MM.1S (cell line): Measurements from ENCODE around the gene SFI1.
"Not testable (repeated sequence)": the region's sequence is repeated elsewhere in the genome, so short reads cannot be mapped to it uniquely, and the experiment has no call there.

Experiments
- DNase-seq: peaks from one replicate; pipeline ENCODE4 v3.0.0-alpha.2; 2015
- H2AFZ ChIP-seq: fragments of 300-600 bp; sonication (generic); 2 replicates; pipeline ENCODE4 v1.6.0; 2016; ENCODE audit warnings: antibody characterized with exemption, low read length
- H3F3A ChIP-seq: fragments of 300-600 bp; sonication (generic); 2 replicates; pipeline ENCODE4 v1.6.1; 2016; ENCODE audit warnings: mild to moderate bottlenecking, antibody characterized with exemption, low read length, moderate library complexity, mixed read lengths; ENCODE audit not compliant: insufficient read depth
- H3K27ac ChIP-seq: fragments of 300-600 bp; sonication (generic); 2 replicates; pipeline ENCODE4 v1.5.1; 2016; ENCODE audit warnings: mild to moderate bottlenecking, low read length
- H3K27me3 ChIP-seq: fragments of 300-600 bp; sonication (generic); replicated peaks from 2 replicates; pipeline ENCODE4 v1.6.0; 2016; ENCODE audit warnings: low read length; ENCODE audit not compliant: insufficient read depth
- H3K36me3 ChIP-seq: fragments of 300-600 bp; sonication (generic); replicated peaks from 2 replicates; pipeline ENCODE4 v1.6.1; 2016; ENCODE audit warnings: mild to moderate bottlenecking, low read length, mixed read lengths; ENCODE audit not compliant: insufficient read depth
- H3K4me1 ChIP-seq: fragments of 300-600 bp; sonication (generic); 2 replicates; pipeline ENCODE4 v1.6.1; 2016; ENCODE audit warnings: low read length, mixed read lengths
- H3K4me2 ChIP-seq: fragments of 300-600 bp; sonication (generic); 2 replicates; pipeline ENCODE4 v1.6.0; 2016; ENCODE audit warnings: low read depth, low read length
- H3K4me3 ChIP-seq: fragments of 300-600 bp; sonication (generic); 2 replicates; pipeline ENCODE4 v1.5.1; 2016; ENCODE audit warnings: low read length, mixed read lengths
- H3K79me2 ChIP-seq: fragments of 300-600 bp; sonication (generic); 2 replicates; pipeline ENCODE4 v1.6.1; 2016; ENCODE audit warnings: mixed run types, low read length, mixed read lengths
- H3K9ac ChIP-seq: fragments of 300-600 bp; sonication (generic); 2 replicates; pipeline ENCODE4 v1.6.1; 2016; ENCODE audit warnings: low read length, mixed read lengths
- H3K9me2 ChIP-seq: fragments of 300-600 bp; sonication (generic); replicated peaks from 2 replicates; pipeline ENCODE4 v1.6.1; 2016; ENCODE audit warnings: mild to moderate bottlenecking, low read length, mixed read lengths; ENCODE audit not compliant: insufficient read depth
- H3K9me3 ChIP-seq: fragments of 300-600 bp; sonication (generic); replicated peaks from 2 replicates; pipeline ENCODE4 v1.6.1; 2016; ENCODE audit warnings: mild to moderate bottlenecking, low read length, mixed read lengths; ENCODE audit not compliant: insufficient read depth
- H4K20me1 ChIP-seq: fragments of 300-600 bp; sonication (generic); 2 replicates; pipeline ENCODE4 v1.6.1; 2016; ENCODE audit warnings: mild to moderate bottlenecking, low read length, moderate library complexity, mixed read lengths; ENCODE audit not compliant: insufficient read depth
- EZH2 ChIP-seq: fragments of 300-600 bp; sonication (generic); optimal IDR thresholded peaks from 2 replicates; pipeline ENCODE3; 2017; ENCODE audit warnings: low read depth, mild to moderate bottlenecking, antibody characterized with exemption, low read length, mixed read lengths
- EZH2phosphoT487 ChIP-seq: fragments of 300-600 bp; sonication (generic); IDR thresholded peaks from 2 replicates; pipeline ENCODE4 v1.6.1; 2018; ENCODE audit warnings: antibody characterized with exemption, low read length
- TF ChIP-seq, protein P1 (sequence below): fragments of 300-600 bp; sonication (generic); IDR thresholded peaks from 2 replicates; pipeline ENCODE4 v1.5.1; 2016; ENCODE audit warnings: antibody characterized with exemption, low read length, mixed read lengths

The SFI1 gene

GRCh38 chr22:31492151-31492550, 4.2 kb upstream of the SFI1 start:
- H3K9ac ChIP-seq = no peak overlapping the region
- H3F3A ChIP-seq = peaks cover 56% of the 10 kb centered on the region
- H3K9me3 ChIP-seq = no peaks in the 10 kb centered on the region
- H3K79me2 ChIP-seq = peaks cover 32% of the 10 kb centered on the region
- H3K4me1 ChIP-seq = peaks cover 24% of the 10 kb centered on the region
- no peaks in the 10 kb centered on the region for H4K20me1 ChIP-seq
- TF ChIP-seq EZH2phosphoT487 (no peak), EZH2 (no peak)
- TF ChIP-seq, protein P1, sequence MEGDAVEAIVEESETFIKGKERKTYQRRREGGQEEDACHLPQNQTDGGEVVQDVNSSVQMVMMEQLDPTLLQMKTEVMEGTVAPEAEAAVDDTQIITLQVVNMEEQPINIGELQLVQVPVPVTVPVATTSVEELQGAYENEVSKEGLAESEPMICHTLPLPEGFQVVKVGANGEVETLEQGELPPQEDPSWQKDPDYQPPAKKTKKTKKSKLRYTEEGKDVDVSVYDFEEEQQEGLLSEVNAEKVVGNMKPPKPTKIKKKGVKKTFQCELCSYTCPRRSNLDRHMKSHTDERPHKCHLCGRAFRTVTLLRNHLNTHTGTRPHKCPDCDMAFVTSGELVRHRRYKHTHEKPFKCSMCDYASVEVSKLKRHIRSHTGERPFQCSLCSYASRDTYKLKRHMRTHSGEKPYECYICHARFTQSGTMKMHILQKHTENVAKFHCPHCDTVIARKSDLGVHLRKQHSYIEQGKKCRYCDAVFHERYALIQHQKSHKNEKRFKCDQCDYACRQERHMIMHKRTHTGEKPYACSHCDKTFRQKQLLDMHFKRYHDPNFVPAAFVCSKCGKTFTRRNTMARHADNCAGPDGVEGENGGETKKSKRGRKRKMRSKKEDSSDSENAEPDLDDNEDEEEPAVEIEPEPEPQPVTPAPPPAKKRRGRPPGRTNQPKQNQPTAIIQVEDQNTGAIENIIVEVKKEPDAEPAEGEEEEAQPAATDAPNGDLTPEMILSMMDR = no peak
- H3K36me3 ChIP-seq = 0 out of 2 replicates have a peak, but pooled peaks cover 2% of the 10 kb centered on the region
- no peak for DNase-seq
- no peak overlapping the region for H3K4me2 ChIP-seq
- H3K27ac ChIP-seq = no peak overlapping the region
- no peaks in the 10 kb centered on the region for H3K27me3 ChIP-seq
- no peak overlapping the region for H2AFZ ChIP-seq
- no peak overlapping the region for H3K4me3 ChIP-seq
- no peaks in the 10 kb centered on the region for H3K9me2 ChIP-seq

GRCh38 chr22:31493355-31493754, 3.0 kb upstream of the SFI1 start:
- not testable (repeated sequence) for DNase-seq, H4K20me1 ChIP-seq, H3K36me3 ChIP-seq, H3K9ac ChIP-seq, H3K27me3 ChIP-seq, H3K9me3 ChIP-seq, H3K4me2 ChIP-seq, H3K4me3 ChIP-seq, H3K27ac ChIP-seq, H2AFZ ChIP-seq, H3K9me2 ChIP-seq
- H3K4me1 ChIP-seq = peaks cover 23% of the 10 kb centered on the region
- H3K79me2 ChIP-seq = peaks cover 32% of the 10 kb centered on the region
- peaks cover 56% of the 10 kb centered on the region for H3F3A ChIP-seq

GRCh38 chr22:31495343-31495742, 993 bp upstream of the SFI1 start:
- peak overlapping the region; percentile 70; the same call in 1 of the 2 replicates for H3K27ac ChIP-seq
- peaks cover 37% of the 10 kb centered on the region for H3K79me2 ChIP-seq
- peak overlapping the region; percentile 94 for H2AFZ ChIP-seq
- H3K4me3 ChIP-seq = peak overlapping the region; percentile 96
- DNase-seq = no peak
- H3K4me2 ChIP-seq = peak overlapping the region; percentile 79; the same call in 1 of the 2 replicates
- H3F3A ChIP-seq = peaks cover 43% of the 10 kb centered on the region
- no peaks in the 10 kb centered on the region for H4K20me1 ChIP-seq
- no peaks in the 10 kb centered on the region for H3K9me3 ChIP-seq
- H3K36me3 ChIP-seq = no peaks in the 10 kb centered on the region
- no peaks in the 10 kb centered on the region for H3K9me2 ChIP-seq
- TF ChIP-seq EZH2phosphoT487 (no peak), EZH2 (no peak)
- TF ChIP-seq, protein P1 = no peak
- H3K9ac ChIP-seq = peak overlapping the region; percentile 78; the same call in 1 of the 2 replicates
- peaks cover 23% of the 10 kb centered on the region for H3K4me1 ChIP-seq
- no peaks in the 10 kb centered on the region for H3K27me3 ChIP-seq

DNA sequence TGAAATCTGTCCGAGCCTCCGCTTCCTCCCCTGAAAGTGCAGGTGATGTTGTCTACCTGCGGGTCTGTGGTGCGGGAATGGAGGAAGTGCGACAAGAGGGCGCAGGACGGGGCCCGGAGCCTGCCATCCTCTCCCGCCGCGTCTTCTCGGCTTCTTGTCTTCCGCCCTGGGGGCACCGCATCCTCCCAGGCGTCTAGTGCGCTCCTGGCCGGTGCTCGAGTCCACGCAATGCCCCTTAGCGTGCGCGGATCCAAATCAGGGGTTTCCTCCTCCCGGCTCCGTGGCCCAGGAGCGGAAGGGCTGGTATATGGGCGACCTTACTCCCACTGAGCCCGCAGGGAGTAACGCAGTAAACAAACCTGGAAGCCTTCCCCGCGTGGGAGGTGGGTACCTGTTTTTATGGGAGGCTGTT, 405 bp downstream of the SFI1 start:
- no peak for DNase-seq
- Histone ChIP-seq H3K9me2 (no peaks in the 10 kb centered on the region), H3K79me2 (peaks cover 37% of the 10 kb centered on the region), H3K36me3 (no peaks in the 10 kb centered on the region), H3F3A (peaks cover 31% of the 10 kb centered on the region), H3K27ac (peak overlapping the region; percentile 70), H3K27me3 (no peaks in the 10 kb centered on the region), H3K9ac (peak overlapping the region; percentile 78), H4K20me1 (no peaks in the 10 kb centered on the region), H3K9me3 (no peaks in the 10 kb centered on the region), H2AFZ (peak overlapping the region; percentile 94), H3K4me1 (peaks cover 15% of the 10 kb centered on the region), H3K4me2 (peak overlapping the region; percentile 79), H3K4me3 (peak overlapping the region; percentile 96)
- TF ChIP-seq, protein P1 = no peak
- no peak for TF ChIP-seq EZH2
- TF ChIP-seq EZH2phosphoT487 = no peak
